Activated CD4-positive, alpha-beta T cell treated with anti-CD3 and anti-CD28 coated beads, Interleukin-2, amount 50 U/mL, for 4 hours (primary cell): ENCODE results near the gene FBXL4.
"Not testable (repeated sequence)": the region's sequence is repeated elsewhere in the genome, so short reads cannot be mapped to it uniquely, and the experiment has no call there.

Source experiments
- DNase-seq, 2 experiments: peaks; one replicate each; pipeline ENCODE4 v3.0.0-alpha.2; 2020

FBXL4 gene

GRCh38 chr6:98945311-98946115 lies 2.2 kb downstream of the FBXL4 start:
- no peak for DNase-seq

GRCh38 chr6:98944598-98945081 lies 3.1 kb downstream of the FBXL4 start:
- no peak for DNase-seq

DNA sequence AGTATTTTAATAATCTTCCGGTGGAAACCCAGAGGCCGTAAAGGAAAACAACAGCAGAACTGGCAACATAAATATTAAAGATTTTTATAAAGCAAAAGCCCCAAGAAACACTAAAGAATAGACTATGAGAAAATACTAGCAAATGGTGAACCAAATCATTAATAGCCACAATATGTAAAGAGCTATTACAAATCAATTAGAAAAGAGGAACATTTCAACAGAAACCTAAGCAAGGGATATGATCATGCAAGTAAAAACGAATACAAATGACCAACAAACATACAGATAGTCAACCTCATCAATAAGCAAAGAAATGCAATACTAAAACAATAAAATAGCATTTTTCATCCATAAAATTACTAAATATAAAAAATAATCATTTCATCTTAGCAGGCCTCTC lies 3.6 kb downstream of the FBXL4 start:
- DNase-seq, result no peak

- DNase-seq, result no peak
Observed at GRCh38 chr6:98942263-98942803, 5.4 kb downstream of the FBXL4 start.

DNA sequence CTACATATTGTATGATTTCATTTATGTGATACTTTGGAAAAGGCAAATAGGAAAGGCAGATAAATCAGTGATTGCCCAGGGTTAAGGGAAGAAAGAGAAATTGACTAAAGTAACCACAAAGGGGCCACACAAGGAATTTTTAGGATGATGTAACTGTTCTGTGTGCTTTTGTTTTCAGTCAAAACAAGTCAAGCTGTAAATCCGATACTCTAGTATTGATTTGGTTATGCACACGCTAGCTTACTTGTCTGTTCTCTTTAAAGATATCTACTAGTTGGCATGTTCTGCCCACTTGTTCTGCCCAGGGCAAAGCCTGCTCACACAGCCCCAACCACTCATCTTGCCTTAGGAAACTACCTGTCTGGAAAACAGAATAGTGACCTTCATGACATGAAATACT lies 6.4 kb downstream of the FBXL4 start:
- no peak for DNase-seq

DNA sequence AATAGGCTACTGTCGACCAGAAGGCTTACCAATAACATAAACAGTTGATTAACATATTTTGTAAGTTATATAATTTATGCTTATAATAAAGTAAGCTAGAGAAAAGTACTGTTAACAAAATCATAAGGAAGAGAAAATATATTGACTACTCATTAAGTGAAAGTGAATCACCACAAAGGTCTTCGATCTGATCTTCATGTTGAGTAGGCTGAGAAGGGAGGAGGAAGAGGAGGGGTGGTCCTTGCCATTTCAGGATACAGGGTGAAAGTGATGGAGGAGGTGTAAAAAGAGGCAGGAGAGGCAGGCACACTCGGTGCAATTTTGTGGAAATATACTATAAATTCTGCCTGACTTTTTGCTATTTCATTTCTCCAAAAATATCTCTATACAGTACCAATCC lies 10.4 kb downstream of the FBXL4 start:
- no peak for DNase-seq

DNA sequence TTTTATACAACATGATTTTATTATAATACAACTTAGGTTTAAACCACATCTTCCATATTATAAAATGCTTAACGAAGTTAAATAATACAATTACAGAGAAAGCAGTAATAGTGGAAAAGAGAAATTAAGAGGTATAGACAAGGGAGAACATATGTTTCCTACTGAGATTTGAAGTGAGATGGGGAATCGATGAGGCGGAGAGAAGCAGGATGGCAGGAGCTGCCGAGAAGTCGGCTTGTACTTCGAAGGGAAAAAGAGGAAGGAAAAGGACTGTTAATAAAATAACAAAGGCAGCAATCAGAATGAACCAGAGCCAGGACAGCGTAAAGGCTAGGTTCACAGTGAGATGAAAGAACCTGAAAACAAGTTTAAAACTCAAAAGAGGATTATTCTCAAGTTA lies 15.4 kb downstream of the FBXL4 start:
- DNase-seq, result no peak

DNA sequence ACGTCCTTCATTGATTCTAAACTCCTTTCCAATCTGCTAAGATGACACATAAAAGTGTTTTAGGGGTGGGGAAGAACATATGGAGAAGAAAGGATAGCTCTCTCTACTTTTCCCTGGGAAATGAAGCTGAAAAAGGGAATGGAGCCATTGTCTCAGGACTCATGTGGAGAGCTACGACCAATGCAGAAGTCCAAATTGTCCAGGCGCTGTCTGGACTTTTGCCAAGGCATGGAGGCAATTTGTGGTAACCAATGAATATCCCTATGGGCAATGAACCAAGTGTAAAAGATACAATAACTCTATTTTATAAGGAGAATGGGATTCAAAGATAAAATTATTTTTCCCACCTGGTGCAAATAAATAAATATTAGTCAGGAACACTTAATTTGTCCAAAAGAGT lies 16.1 kb downstream of the FBXL4 start:
- DNase-seq, result no peak

DNA sequence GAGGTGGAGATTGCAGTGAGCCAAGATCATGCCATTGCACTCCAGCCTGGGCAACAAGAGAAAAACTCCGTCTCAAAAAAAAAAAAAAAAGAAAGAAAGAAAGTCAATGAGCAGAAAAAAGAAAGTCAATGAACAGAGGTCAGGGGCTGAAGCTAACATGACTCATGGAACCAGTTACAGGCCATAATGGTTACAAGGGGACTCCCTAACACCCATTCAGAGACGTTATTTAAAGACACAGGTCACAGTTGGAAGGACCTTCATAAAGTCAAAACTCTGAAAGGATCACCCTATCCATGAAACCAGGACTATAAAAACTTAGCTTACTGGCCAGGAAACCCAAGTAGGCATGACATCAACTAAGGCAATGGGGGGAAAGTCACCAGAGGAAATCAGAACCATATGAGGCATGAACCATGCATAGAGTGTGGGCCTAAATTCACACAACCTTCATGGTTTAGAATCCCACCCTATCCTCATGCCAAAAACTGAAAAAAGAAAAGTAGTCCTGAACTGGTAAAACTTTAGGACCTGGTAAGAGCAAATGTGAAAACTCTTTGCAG lies 18.2 kb downstream of the FBXL4 start:
- DNase-seq, result no peak

- no peak for DNase-seq
Observed at GRCh38 chr6:98928688-98929087, 19.1 kb downstream of the FBXL4 start.

GRCh38 chr6:98927534-98927933 lies 20.2 kb downstream of the FBXL4 start:
- DNase-seq, result no peak

DNA sequence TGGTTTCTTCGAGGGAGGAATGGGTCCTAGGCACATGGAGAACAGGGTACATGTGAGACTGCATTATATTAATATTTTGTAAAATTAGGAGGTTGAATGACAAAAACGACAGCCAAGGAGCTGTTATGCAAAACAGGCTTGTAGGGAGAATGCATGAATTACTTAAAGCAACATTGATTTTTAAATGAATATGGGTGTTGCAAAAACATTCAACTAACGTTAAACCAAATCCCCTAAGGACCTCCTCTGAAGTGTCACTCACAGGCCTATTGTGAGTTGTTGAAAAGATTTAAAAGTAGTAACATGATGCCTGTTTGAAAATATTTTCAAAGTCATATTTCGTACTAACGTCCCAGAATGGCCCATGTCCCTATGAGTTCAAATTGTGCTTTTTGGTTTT lies 21.9 kb downstream of the FBXL4 start:
- no peak for DNase-seq

DNA sequence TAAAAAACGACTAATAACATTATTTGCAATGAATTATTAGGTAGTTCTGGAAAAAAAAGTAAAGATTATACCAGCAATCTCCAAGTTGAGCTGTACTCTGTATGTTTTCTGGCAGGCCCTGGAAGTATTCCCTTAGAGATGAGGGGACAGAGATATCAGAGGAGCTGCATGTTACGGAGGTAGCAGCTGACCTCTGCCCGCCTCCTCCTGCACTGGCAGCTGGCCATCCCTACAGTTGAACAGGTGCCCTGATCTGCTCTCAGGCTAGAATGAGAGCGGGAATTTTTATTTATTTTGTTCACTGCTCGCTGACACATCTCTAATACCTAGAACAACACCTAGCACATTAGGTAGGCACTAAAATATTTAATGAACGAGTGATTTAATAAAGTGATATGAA lies 23.1 kb downstream of the FBXL4 start:
- no peak for DNase-seq

DNA sequence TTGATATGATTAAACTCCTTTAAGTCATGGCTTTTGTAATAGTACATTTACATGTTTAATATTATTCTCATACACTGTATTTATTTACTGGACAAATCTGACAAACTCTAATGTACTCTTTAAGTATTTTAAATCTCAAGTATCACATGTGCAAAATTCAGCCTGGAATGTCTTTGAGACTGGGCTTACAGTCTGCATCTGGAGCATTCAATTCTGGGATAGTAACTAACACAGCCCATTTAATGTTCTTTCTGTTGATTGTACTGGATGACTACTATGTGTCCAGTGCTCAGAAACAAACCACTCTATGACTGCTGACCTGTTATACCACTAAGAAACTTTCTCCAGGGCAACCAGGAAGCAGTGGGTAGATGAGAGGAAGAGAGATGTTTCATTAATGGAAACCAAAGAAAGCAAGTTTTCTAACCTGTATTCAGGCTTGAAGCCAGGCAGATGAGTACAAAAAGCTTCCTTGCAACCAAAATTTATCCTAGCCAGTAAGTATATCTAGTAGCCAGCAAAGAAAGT lies 26.8 kb downstream of the FBXL4 start:
- DNase-seq, result no peak

- DNase-seq, result not testable (repeated sequence)
Observed at GRCh38 chr6:98910946-98911345, 36.8 kb downstream of the FBXL4 start.

- DNase-seq, result no peak
Observed at GRCh38 chr6:98909236-98909635, 38.5 kb downstream of the FBXL4 start.

GRCh38 chr6:98906342-98906741 lies 41.4 kb downstream of the FBXL4 start:
- not testable (repeated sequence) for DNase-seq

- no peak for DNase-seq
Observed at GRCh38 chr6:98905759-98906158, 42.0 kb downstream of the FBXL4 start.

- DNase-seq, result no peak
Observed at GRCh38 chr6:98904096-98904495, 43.6 kb downstream of the FBXL4 start.

DNA sequence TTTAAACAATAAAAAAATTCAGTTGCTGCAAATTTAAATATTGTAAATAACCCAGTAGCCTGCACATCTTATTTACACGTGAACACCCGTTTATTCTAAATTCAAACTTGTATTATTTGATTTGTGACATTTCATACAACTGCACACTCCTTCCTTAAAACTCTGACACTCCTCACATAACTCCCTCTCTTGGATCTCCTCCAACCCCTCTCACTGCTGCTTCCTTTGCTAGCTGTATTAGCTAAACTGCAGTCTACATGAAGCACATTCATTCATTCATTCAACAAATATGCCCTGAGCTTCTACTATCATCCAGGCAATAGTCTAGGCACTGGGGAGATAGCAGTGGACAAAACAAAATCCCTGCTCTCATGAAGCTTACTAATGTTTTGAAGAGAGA lies 47.0 kb downstream of the FBXL4 start:
- DNase-seq, result no peak

DNA sequence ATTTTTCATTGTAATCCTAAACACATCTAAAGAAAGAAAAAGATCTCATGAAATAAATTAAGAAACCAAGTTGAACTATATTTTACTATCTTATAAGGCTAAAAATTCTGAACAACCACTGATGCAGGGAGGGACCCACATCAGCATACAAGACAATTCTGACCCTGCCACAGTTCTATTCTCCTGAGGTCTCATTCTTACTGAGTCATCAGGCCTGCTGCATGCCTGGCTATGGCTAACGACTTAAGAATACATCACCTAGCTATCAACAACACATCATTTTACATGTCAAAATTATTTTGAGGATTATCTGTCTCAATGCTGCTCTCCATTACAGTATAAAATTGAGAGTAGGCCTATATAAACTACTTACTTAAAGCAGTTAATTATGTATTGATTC lies 52.9 kb downstream of the FBXL4 start:
- no peak for DNase-seq

DNA sequence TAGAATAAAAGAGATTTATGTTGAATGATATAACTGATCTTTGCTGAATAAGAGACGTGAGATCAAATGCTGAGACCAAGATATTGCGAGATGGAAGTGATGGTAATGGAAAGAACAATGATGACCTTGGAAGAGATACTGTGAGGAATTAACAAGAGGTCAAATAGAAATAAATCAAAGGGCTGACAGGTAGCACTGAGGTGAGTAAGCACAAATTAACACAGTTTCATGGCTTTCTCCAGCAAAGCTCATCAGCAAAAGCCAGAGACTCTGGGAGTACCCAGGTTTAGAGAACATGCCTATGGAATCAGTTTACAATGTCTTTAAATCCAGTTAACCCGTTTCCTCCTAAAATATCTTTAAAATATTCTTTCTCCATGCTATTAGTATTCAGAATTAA lies 60.1 kb downstream of the FBXL4 start:
- DNase-seq, result no peak

DNA sequence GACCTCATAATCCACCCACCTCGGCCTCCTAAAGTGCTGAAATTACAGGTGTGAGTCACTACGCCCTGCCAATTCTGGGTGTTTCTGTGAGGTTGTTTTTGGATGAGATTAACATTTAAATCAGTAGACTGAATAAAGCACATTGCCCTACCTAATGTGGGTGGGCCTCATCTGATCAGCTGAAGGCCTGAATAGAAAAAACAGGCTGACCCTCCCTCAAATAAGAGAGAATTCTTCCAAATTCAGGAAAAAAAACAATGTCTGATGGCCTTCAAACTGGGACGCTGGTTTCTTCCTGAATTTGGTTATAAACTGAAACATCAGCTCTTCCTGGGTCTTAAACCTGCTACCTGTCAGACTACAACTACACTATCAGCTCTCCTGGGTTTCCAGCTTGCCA lies 62.4 kb downstream of the FBXL4 start:
- DNase-seq, result no peak

GRCh38 chr6:98880486-98880885 lies 67.3 kb downstream of the FBXL4 start:
- no peak for DNase-seq
